DND-41 (cell line): ENCODE measurements around the gene NOP16.

Experiments
- CTCF ChIP-seq: IDR thresholded peaks from 2 replicates; pipeline ENCODE4 v1.5.1; 2012; ENCODE audit warnings: borderline replicate concordance, low read length, moderate library complexity, mild to moderate bottlenecking; ENCODE audit not compliant: poor library complexity, severe bottlenecking; ENCODE audit errors: extremely low read depth
- EZH2 ChIP-seq: IDR thresholded peaks from 3 replicates; pipeline ENCODE4 v1.6.1; 2012; ENCODE audit warnings: borderline replicate concordance, low read depth, mild to moderate bottlenecking, moderate library complexity, low read length, inconsistent platforms; ENCODE audit not compliant: severe bottlenecking

GRCh38 chr5:176426876-176427275 is 38.5 kb upstream of the NOP16 start:
- TF ChIP-seq EZH2 (no peak), CTCF (no peak)
